ENCODE measurements around the gene EMX1.

EMX1 gene

DNA sequence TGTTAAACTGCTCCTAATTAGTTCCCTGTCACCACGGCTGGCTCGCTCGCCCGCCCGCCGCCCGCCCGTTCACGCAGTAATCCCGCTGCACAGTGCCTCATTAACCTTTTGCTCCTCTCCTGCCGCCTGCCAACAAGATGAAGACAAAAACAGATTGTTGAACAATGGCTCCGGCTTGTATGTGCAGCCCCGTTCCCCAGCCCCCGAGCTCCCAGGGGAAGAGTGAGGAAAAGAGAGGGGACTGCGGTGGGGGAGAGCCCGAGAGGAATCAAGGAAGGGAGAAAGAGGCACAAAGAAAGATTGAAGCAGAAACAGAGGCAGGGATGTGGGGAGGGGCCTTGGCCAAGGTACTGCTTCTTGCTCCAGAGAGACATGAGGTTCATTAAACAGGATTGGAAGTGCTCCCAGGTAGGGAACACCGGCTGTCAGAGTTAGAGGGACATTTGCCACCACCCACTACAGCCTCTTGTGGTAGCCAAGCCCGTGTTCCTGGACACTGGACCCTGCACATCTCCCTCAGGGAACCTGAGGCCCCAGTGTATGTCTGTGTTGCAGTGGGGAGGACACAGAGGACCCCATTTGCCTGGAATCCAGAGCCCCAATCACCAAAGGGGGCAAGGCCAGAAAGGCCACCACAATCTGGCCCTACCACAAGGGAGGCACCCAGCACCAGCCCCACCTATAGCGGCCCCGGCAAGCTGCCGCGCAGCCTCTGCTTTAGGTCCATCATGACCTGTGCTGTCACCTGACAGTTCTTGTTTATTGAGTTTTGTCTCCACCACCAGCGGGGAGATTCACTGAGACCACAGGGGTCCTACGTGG is 38.1 kb downstream of the EMX1 start:
- TF ChIP-seq, protein P1, sequence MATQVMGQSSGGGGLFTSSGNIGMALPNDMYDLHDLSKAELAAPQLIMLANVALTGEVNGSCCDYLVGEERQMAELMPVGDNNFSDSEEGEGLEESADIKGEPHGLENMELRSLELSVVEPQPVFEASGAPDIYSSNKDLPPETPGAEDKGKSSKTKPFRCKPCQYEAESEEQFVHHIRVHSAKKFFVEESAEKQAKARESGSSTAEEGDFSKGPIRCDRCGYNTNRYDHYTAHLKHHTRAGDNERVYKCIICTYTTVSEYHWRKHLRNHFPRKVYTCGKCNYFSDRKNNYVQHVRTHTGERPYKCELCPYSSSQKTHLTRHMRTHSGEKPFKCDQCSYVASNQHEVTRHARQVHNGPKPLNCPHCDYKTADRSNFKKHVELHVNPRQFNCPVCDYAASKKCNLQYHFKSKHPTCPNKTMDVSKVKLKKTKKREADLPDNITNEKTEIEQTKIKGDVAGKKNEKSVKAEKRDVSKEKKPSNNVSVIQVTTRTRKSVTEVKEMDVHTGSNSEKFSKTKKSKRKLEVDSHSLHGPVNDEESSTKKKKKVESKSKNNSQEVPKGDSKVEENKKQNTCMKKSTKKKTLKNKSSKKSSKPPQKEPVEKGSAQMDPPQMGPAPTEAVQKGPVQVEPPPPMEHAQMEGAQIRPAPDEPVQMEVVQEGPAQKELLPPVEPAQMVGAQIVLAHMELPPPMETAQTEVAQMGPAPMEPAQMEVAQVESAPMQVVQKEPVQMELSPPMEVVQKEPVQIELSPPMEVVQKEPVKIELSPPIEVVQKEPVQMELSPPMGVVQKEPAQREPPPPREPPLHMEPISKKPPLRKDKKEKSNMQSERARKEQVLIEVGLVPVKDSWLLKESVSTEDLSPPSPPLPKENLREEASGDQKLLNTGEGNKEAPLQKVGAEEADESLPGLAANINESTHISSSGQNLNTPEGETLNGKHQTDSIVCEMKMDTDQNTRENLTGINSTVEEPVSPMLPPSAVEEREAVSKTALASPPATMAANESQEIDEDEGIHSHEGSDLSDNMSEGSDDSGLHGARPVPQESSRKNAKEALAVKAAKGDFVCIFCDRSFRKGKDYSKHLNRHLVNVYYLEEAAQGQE (IDR thresholded peaks at IDR 0.05; ENCODE audit: insufficient replicate concordance, low read depth), result no peak
- TF ChIP-seq POLR2AphosphoS5 (IDR thresholded peaks at IDR 0.05; ENCODE audit: low read depth), result no peak
- no peak for TF ChIP-seq SPI1 (IDR thresholded peaks at IDR 0.05; ENCODE audit: borderline replicate concordance, low read depth)
- no peak for TF ChIP-seq GABPA (IDR thresholded peaks at IDR 0.05; ENCODE audit: low read depth)
- TF ChIP-seq, protein P2, sequence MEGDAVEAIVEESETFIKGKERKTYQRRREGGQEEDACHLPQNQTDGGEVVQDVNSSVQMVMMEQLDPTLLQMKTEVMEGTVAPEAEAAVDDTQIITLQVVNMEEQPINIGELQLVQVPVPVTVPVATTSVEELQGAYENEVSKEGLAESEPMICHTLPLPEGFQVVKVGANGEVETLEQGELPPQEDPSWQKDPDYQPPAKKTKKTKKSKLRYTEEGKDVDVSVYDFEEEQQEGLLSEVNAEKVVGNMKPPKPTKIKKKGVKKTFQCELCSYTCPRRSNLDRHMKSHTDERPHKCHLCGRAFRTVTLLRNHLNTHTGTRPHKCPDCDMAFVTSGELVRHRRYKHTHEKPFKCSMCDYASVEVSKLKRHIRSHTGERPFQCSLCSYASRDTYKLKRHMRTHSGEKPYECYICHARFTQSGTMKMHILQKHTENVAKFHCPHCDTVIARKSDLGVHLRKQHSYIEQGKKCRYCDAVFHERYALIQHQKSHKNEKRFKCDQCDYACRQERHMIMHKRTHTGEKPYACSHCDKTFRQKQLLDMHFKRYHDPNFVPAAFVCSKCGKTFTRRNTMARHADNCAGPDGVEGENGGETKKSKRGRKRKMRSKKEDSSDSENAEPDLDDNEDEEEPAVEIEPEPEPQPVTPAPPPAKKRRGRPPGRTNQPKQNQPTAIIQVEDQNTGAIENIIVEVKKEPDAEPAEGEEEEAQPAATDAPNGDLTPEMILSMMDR (IDR thresholded peaks at IDR 0.05; ENCODE audit: insufficient read depth, low read length), result no peak
- Histone ChIP-seq H3K27ac (replicated peaks) (no peak overlapping the region), H3K27me3 (ENCODE audit: insufficient read depth, poor library complexity, severe bottlenecking) (no peaks in the 10 kb centered on the region), H3K4me3 (replicated peaks; ENCODE audit: insufficient read depth, low read length) (no peak overlapping the region)
- no peak for DNase-seq (ENCODE audit: low read depth in 1 of 2, low spot score in 1 of 2)

DNA sequence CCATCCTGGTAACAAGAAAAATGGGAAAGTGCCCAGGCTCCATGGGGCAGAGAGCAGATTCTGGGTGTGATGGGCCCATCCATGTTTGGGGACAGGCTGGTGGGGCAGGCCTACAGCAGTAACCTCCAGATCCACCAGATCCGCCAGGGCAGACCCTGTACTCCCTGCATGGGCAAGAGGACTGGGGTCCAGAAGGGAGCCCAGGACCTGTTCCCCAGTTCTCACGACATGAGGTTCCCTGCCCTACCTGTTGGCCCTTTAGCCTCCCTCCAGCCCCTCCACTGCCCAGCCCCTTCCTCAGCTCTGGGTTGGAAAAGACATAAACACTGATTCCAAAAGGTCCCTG is 38.7 kb downstream of the EMX1 start:
- no peak for DNase-seq (ENCODE audit: low read depth in 1 of 2, low spot score in 1 of 2)
- TF ChIP-seq, protein P2 (IDR thresholded peaks at IDR 0.05; ENCODE audit: insufficient read depth, low read length), result no peak
- TF ChIP-seq SPI1 (IDR thresholded peaks at IDR 0.05; ENCODE audit: borderline replicate concordance, low read depth) (no peak), POLR2AphosphoS5 (IDR thresholded peaks at IDR 0.05; ENCODE audit: low read depth) (no peak), GABPA (IDR thresholded peaks at IDR 0.05; ENCODE audit: low read depth) (no peak)
- TF ChIP-seq, protein P1 (IDR thresholded peaks at IDR 0.05; ENCODE audit: insufficient replicate concordance, low read depth), result no peak
- H3K27me3 ChIP-seq (ENCODE audit: insufficient read depth, poor library complexity, severe bottlenecking), result no peaks in the 10 kb centered on the region
- H3K4me3 ChIP-seq (replicated peaks; ENCODE audit: insufficient read depth, low read length), result no peak overlapping the region
- H3K27ac ChIP-seq (replicated peaks), result no peak overlapping the region

DNA sequence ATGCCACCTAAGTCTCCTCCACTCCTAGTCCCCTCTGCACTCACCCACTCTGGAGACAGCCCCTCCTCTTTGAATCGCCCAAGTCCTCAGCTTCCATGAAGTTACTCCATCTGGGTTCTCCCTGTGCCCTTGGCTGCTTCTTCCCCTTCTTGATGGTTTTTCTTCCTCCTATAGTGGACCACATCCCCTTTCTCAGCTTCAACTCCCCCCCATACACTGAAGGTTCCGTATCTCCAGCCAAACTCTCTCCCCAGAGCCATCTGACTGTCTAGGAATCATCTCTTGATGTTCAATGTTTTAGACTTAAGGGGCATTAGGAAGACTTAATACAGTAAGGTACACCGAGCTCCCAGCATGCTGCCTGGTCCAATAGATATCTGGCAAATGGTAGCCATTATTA is 39.6 kb downstream of the EMX1 start:
- peak; percentile 58 to 59 for DNase-seq (ENCODE audit: low read depth in 1 of 2, low spot score in 1 of 2)
- TF ChIP-seq, protein P2 (IDR thresholded peaks at IDR 0.05; ENCODE audit: insufficient read depth, low read length), result no peak
- TF ChIP-seq SPI1 (IDR thresholded peaks at IDR 0.05; ENCODE audit: borderline replicate concordance, low read depth), result peak; percentile 79
- no peaks in the 10 kb centered on the region for H3K27me3 ChIP-seq (ENCODE audit: insufficient read depth, poor library complexity, severe bottlenecking)
- no peak overlapping the region for H3K27ac ChIP-seq (replicated peaks)
- H3K4me3 ChIP-seq (replicated peaks; ENCODE audit: insufficient read depth, low read length), result no peak overlapping the region
